HL-60/S4 treated with retinoic acid at 250 ng/mL for 4 days and 3 days (cell line): ENCODE measurements around the gene PCCB.

ENCODE experiments used
- in situ Hi-C: fragments of 300-500 bp; cut with MboI; formaldehyde crosslinking; loops from 2 replicates; pipeline ENCODE4 v1.7.0; 2022; ENCODE audit warnings: low sequenced_read_pairs

PCCB gene

GRCh38 chr3:136378011-136378410 lies 127.9 kb downstream of the PCCB start:
- in situ Hi-C loops = loop anchor here (25.0 kb wide), 1 partner anchor 634 kb away; no protein-coding TSS in a partner anchor
